GM19035 (cell line): ENCODE measurements around the gene WIPF3.

Experiments used
- ATAC-seq: cut with Tn5 transposase; IDR thresholded peaks from one replicate; pipeline ENCODE4 v1.9.1; 2021; ENCODE audit not compliant: unreplicated experiment

WIPF3 gene, protein sequence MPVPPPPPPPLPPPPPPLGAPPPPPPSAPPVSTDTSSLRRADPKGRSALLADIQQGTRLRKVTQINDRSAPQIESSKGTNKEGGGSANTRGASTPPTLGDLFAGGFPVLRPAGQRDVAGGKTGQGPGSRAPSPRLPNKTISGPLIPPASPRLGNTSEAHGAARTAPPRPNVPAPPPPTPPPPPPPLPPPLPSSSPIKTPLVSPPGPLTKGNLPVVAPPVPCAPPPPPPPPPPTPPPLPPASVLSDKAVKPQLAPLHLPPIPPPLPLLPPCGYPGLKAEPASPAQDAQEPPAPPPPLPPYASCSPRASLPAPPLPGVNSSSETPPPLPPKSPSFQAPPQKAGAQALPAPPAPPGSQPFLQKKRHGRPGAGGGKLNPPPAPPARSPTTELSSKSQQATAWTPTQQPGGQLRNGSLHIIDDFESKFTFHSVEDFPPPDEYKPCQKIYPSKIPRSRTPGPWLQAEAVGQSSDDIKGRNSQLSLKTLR

DNA sequence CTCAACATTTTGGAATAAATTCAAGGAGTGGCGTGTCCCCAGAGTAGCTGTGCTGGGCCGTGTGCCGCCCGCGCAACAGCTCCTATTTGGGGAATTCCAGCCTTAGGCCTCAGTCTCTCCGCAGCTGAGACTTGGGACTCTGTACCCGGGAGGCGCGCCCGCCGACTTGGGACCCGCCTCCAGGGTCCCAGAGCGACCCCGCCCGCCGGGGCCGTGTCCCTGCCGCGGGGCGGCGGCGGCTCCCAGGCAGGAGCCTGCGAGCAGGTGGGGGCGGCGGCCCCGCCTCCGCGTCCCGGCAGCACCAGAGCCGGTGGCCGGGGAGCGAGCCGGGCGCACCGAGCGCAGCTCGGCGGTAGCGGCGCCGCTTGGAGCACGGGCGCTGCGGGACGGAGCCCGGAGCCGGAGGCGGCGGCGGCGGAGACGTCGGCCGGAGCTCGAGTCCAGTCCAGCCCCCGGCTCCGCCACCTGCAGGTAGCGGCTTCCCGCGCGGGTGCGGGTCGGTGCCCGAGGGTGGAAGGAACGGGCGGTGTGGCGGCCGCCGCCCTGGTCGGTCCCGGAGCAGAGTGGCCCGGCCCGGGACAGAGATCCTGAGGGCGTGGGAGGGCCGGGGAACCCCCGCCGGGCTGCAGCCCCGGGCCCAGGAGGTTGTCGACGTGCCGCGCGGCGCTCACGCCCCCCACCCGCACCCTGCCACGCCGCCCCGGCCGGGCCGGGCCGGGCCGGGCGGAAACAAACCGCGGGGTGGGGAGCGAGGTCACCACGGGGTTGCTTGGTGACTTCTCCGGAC lies at the start of gene WIPF3:
WIPF3 (plus strand) TSS at position 301 of the 787 bp plus-strand sequence. CDS start 28,217 bp downstream, outside the sequence.
- no peak for ATAC-seq

DNA sequence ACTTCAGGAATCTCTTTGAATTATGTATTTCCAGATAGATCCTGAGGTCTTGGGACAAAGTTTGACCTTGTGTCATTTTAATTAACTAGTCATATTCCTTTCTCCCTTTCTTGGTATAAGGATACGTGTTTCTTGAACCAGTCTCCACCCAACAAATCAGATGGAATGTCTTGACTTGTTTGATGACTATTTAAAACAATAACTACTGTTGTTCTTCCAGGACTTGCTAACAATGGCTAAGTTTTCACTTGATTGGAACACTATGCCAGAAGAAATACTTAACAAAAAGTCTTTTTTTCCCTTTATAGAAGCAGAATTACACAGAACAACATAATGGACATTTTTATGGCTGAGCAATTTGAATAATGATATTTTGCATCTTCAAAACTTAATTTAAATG lies 43.0 kb upstream of the WIPF3 start:
- no peak for ATAC-seq

DNA sequence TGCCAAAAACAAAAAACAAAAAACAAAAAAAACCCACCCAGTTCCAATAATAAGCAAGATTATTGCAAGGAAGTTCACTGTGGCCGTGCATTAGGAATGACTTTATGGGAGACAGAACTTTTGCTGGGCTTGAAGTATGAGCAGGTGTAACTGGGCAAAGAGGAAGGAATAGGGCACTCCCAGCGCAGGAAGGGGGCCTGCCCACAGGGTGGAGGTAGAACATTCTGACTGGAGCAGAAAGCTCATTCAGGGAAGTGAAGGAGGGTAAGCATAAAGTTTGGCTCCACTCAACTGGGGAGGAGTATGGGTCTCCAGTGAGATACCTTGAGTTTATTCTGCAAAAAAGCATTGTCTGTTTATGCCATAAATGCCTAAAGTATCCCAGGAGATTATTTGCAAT lies 42.1 kb upstream of the WIPF3 start:
- ATAC-seq: no peak

DNA sequence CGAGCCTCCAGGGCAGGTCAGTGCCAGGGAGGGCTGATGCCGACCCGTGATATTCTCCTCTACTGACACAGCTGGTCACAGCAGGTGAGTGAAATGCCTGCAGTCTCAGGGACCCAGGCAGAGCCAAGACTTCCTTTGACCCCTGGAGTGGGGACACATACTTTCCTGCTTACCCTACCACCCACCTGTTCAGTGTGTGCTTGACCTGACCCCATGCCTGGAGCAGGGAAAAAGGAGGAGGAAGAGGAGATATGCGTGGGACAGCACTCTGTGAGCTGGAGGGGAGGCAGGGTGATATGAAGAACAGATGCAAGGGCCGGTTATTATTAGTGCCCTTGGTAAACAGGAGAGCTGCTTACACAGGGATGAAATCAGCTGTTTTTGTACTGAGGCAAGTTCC lies 40.8 kb upstream of the WIPF3 start:
- no peak for ATAC-seq

DNA sequence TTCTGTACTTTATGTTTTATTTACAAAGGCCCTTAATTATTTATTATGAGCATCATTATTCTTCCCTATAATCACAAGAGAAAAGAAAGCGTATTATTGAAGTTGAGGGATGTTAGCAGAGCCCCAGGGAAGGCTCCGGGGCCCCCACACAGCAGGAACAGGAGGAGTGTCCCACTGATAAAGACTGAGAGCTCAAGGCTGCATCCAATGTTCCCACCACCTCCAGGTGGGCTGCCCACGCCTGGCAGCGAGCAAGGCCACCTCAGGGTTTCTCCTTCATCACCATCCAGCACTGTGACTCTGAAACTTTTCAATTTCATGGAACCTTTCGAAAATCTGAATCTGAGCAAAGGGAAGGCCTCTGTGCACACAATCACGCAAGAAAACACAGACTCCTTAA lies 35.9 kb upstream of the WIPF3 start:
- ATAC-seq: no peak

DNA sequence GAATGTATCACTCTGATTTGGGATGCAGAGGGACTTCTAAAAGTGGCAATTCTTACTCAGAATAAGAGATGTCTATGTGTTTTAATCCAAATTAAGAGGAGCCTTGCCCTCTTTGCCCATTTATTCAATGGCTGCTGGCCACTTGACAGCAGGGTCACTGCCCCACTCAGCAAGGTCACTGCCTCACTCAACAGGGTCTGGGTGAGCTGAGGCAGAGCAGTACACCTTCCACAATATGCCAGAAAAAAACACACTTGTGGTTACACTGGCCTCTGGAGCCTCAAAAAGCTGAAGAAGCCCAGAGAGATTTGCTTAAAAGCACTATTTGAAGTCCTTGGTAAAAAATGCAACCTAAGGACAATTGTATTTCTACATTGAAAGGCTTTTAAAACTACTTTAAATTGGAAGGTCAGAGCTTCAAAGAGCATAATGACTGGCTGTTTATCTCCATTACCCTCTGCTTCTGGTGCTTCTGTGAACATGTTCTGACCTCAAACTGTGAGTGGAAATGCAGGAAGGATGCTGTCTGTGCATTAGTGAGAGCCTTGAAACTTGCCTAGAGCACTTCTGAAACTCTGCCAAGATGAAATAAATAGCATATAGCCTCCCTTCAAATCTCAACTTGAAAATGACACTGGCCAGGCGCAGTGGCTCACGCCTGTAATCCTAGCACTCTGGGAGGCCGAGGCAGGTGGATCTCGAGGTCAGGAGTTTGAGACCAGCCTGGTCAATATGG lies 35.1 kb upstream of the WIPF3 start:
- no peak for ATAC-seq

DNA sequence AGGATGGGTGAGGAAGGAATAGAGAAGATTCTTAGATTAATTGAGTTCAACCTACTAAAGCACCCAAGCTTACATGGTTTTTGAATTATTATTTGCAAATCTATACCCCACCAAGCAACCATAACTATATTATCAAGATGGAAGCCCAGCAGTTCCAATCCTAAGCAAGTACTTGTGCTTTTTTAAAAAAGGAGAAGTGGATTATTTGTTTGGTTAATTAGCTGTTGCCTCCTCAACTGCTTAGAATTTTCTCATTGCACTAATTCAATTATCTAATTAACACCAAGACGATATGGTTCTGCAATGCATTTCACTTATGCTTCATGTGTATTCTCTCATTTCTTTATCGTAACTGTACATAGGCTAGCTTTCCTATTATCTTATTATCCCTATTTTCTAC lies 27.3 kb upstream of the WIPF3 start:
- no peak for ATAC-seq

DNA sequence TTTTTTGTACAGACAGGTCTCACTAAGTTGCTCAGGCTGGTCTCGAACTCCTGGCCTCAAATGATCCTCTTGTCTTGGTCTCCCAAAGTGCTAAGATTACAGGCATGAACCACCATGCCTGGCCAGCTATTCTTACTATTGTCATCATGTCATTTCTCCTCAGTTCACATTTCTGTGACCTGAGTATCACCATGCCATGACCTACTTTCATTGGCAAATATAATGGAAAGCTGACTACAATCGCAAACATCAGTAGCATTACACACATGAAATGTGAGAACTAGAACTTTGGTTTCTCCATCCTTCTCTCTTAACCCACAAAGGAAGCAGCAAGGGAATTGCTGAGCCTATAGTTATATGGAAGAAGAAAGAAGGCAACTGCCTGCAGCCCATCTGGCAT lies 26.0 kb upstream of the WIPF3 start:
- no peak for ATAC-seq

DNA sequence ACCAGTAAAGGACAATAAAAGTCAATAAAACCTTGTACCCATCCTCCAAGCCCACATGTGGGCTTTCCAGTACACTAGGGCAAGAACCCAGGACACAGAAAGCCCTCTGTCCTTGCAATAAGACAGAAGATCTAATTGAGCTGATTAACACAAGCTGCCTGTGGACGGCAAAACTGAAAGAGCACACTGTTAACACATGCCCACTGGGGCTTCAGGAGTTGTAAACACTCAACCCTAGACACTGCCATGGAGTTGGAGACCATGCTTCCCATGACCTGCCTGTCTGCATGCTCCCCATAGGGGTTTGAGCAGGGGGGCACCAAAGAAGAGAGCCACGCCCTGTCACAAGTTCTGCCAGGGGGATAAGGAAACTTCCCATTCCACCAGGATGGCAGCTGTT lies 22.6 kb upstream of the WIPF3 start:
- no peak for ATAC-seq

DNA sequence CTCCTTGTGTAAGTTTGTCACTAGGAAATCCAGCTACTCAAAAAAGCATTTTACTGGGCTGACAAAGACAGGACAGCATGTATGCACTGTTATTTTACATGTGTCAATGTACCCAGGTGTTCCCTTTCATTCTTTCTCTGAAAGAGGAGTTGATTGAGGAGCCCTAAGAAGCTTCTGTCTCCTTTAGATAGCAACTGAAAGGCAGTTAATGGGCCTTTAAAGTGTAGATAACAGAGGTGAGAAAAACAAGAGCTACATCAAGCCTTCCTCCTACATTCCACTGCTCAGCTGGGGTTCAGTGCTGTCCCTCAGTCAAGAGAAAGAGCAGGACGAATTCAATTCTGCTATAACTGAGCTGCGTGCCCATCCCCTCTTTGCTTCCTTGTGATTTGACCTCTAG lies 12.8 kb upstream of the WIPF3 start:
- ATAC-seq: no peak

DNA sequence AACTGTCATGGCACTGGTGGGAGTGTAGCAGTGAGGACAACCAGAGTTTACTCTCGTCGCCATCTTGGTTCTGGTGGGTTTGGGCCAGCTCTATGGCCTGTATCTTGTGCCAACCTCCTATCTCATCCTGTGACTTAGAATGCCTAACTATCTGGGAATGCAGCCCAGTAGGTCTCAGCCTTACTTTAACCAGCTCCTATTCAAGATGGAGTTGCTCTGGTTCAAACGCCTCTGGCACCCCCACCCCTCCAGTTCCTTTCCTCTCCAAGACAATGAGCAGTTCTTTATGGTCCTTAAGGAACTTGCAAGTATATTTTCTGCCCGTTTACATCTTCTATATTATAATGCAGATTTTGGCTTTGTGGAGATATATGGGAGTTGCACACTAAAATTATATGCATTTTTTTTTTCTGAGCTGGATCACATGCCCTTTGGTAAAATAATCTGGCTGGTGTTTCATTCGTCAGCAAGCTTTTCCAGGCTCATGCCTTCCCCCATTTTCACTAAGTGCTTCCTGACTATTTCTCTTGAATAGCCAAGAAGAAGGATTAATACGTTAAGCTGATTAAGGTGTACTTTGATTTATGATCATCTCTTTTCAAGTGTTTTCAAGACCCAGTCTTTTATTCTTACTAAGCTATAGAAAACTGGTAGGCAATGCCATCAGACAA lies 11.2 kb upstream of the WIPF3 start:
- no peak for ATAC-seq

DNA sequence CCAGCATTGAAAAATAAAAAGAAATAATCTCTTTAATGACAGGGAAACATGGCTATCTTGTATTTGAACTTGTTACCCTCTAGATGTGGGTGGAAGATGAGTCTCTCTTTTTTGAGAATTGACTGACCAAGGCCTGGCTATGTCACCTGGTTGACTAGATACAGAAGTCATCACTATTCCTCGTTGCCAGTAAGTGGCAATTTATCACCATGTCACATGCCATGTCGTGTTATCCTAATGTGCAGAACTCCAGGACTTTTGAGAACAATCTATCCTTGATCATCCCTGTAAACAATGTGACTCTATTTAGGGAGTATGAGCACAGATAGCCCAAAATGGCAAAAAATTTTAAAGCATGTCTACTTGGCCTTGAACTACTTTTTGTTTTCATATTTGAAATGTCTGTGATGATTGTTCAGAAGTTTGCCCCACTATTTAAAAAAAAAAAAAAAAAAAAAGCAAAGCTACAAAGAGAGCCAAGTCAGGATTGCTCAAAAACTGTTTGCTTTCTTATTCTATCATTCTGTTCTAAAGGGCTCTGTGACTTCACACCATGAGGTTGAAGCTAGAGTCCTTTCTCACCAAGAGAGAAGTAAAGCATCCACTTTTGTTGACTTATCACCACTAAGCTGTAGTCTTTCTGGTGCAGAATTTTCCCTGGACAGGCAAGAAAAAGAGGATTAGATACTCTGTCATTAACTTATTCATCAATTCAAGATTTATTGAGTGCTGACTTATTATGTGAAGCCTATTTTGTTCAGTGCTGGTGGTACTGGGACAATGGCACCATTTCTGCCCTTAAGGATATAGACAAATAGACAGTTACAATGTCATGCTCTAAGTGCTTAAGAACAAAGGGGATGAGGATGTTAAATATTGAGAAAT lies 10.4 kb upstream of the WIPF3 start:
- no peak for ATAC-seq

DNA sequence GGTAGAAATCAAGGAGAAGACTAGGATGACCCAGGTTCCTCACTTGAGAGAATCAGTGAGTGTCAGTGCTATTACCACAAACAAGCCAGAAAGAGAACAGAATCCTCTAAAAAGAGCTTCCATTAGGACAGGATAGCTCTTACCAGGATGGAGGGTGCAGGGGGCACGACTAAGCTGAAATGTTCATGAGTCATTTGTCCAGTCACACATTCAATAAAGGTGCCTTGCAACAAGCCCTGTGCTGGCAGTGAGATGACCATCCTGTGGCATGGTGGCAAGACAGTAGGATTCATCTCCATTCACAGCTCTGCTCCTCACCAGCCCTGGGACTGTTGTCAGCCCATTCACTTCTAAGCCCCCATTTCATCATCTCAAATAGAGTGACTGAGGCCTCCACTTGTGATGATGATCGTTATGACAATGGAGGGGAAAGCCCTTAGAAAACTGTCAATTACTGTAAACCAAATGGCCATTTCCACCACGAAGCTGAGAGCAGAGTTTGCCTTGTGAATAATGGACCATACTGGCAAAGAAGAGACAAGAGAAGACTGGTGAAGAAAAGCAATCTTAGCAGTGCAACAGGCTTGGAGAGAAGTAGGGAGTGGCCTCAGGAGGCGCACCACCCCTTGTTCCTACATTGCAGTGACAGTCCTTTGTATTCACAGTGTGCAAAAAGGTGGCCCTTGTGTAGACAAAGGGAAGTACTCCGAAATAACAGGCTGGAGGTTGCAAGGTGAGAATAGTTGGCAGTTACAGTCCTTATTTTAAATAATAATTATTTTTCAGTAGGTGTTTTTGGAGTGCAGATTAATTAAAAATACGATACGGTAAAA lies 9.0 kb upstream of the WIPF3 start:
- no peak for ATAC-seq

DNA sequence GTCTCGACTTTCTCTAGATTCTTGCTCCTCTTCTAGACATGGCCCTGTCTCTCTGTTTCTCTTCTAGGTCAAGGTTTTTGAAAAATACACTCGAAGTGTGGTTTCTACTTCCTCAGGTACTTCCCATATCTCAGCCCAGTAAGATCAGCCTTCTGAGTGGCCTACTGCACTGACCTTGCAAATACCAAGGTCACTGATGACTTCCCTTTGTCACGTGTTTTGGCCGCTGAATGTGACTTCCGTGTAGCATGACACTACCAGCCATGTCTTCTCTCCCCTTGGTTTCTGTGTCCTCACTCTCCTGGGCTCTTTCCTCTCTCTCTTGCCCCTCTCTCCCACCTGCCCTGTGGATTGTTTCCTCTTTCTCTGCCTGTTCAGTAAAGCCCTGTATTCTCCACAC lies 7.9 kb upstream of the WIPF3 start:
- no peak for ATAC-seq

DNA sequence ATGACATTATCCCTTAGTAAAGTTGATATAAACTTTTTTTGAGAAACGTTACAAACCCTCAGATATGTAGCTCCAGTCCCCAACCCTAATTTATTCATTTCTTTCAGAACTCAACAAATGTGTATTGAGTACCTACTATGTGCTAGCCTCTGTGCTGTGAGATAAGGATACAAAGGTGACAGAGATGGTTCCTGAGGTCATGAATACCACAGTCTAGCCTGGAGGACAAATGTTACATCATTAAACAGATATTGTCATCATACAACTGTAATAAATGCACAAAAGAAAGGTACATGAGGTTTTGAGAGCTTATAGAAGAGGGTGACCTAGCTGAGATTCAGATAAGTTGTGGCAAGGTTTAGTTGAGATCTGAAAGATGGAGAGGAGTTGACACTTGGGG lies 4.4 kb upstream of the WIPF3 start:
- ATAC-seq: no peak

DNA sequence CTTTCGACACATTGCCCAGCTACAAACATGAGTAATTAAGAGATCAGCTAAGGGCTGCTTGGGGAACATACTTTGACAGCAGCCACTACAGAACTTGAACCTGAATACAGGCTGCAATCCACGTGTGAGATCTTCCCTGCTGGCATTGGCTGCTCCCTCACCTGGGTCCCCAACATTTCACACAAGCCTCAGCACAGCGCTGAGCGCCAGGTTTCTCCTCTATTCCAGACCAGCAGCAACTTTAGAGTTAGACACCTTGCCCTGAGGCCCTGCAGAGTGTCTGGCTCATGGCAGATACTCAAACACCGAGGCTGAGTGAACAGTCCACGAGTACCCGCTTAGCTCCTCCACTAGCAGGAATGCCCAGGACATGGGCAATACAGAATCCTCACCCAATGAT lies 1.3 kb upstream of the WIPF3 start:
- ATAC-seq: no peak

DNA sequence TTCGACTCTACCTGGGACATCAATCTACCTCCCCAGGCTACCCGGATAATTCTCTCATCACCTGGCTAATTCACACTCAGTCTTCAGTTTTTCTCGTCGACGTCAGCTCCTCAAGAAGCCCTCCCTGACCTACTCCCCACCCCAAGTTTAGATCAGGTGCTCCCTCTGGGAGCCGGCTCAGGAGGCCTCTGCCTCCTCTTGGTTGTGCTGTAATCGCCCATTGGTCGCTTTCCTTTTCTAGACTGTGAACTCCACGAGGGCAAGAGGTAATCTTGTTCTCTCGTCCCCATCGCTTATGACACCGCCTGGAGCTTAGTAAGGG lies 461 bp upstream of the WIPF3 start:
- no peak for ATAC-seq

DNA sequence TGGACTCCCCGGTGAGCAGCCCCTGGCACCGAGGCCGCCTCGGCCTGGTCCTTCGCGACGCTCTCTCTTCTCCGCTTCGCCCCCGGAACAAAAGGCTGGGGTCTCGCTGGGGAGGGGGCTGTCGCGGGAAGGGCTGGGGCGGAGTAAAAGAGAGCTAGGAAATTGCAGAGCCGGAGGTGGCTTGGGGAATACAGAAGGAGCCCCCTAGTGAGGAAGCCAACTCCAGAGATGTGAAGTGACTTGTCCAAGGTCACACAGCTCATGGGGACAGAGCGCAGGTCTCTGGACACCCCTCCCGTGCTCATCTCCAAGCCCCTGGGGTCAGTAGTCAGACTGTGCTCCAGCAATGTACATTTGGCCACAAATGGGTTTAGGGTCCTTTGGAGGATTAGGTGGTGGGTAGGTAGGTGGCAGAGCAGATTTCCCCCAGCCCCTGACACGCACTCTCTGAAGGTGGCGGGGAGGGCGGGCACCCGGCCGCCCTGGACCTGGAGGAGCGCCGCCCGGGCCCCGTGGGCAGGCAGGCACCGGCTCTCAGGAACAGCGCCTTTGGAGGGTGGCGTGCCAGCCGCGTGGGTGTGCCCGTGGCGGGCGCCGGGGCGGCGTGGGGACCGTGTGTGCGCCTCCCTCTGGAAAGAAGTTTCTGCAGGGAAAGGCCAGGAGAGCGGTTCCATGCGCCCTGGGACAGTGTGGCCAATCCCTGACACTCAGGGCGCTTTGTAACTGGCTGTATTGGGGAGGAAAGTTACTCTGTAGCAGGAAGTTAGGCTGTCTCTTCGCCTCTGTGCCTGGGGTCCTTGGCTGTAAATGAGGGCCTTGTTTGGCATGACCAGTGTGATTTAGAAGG lies 910 bp downstream of the WIPF3 start:
- no peak for ATAC-seq
